WTC11 (cell line): ENCODE data around the gene FAM124A. TPM values are rescaled to one million over a fixed set of nuclear protein-coding genes. Genes with fewer than 3 reads are reported as not detected.

Experiments
- ATAC-seq: fragments of 200-7000 bp; cut with Tn5 transposase; 2 replicates; pipeline ENCODE4 v1.10.0; 2021; ENCODE audit warnings: mild to moderate bottlenecking, moderate library complexity
- CTCF ChIA-PET: fragments of 300-600 bp; sonication (Branson Sonifier 250); formaldehyde crosslinking; loops from one replicate; lab custom pipeline; 2021; ENCODE audit warnings: antibody characterized with exemption; lab: Charles Lee
- POLR2A ChIA-PET: fragments of 350-600 bp; sonication (Branson Sonifier 250); formaldehyde crosslinking; loops from one replicate; lab custom pipeline; 2021; ENCODE audit warnings: antibody characterized with exemption; lab: Charles Lee
- DNase-seq: peaks from one replicate; pipeline ENCODE4 v3.0.0; 2021; ENCODE audit warnings: low spot score
- H3K27ac Mint-ChIP-seq: 2 replicates; pipeline ENCODE4 v1.8.0; 2021; ENCODE audit warnings: mixed read lengths
- H3K27me3 Mint-ChIP-seq: 2 replicates; pipeline ENCODE4 v1.8.0; 2021; ENCODE audit warnings: low read depth, mild to moderate bottlenecking, moderate library complexity, mixed read lengths
- H3K36me3 Mint-ChIP-seq: 2 replicates; pipeline ENCODE4 v1.8.0; 2021; ENCODE audit warnings: mixed read lengths
- H3K4me1 Mint-ChIP-seq: 2 replicates; pipeline ENCODE4 v1.8.0; 2022; ENCODE audit warnings: mixed read lengths
- H3K4me3 Mint-ChIP-seq: 2 replicates; pipeline ENCODE4 v1.8.0; 2021; ENCODE audit warnings: mild to moderate bottlenecking, moderate library complexity, mixed read lengths
- H3K9me3 Mint-ChIP-seq: 2 replicates; pipeline ENCODE4 v1.8.0; 2021; ENCODE audit warnings: mixed read lengths
- CBFB ChIP-seq: sonication (generic); formaldehyde crosslinking; IDR thresholded peaks from 2 replicates; pipeline ENCODE4 v1.8.1; 2022; ENCODE audit warnings: mild to moderate bottlenecking, low read depth, missing genetic modification reagents
- CTCF ChIP-seq: fragments of 200-600 bp; IDR thresholded peaks from 2 replicates; pipeline ENCODE4 v1.8.0; 2022; ENCODE audit warnings: antibody characterized with exemption
- E2F1 ChIP-seq: sonication (generic); formaldehyde crosslinking; IDR thresholded peaks from 2 replicates; pipeline ENCODE4 v1.8.0; 2022; ENCODE audit warnings: mild to moderate bottlenecking, missing genetic modification reagents
- ETV6 ChIP-seq: sonication (generic); formaldehyde crosslinking; IDR thresholded peaks from 2 replicates; pipeline ENCODE4 v1.8.1; 2022; ENCODE audit warnings: mild to moderate bottlenecking, missing genetic modification reagents
- FOXK1 ChIP-seq: sonication (generic); formaldehyde crosslinking; IDR thresholded peaks from 2 replicates; pipeline ENCODE4 v1.8.0; 2022; ENCODE audit warnings: mild to moderate bottlenecking, moderate library complexity, missing genetic modification reagents
- FOXP1 ChIP-seq: sonication (generic); formaldehyde crosslinking; IDR thresholded peaks from 2 replicates; pipeline ENCODE4 v1.8.0; 2022; ENCODE audit warnings: missing genetic modification reagents, mild to moderate bottlenecking, moderate library complexity, borderline replicate concordance
- IRF2 ChIP-seq: sonication (generic); formaldehyde crosslinking; IDR thresholded peaks from 2 replicates; pipeline ENCODE4 v1.8.0; 2022; ENCODE audit warnings: low read depth, missing genetic modification reagents, borderline replicate concordance
- JAZF1 ChIP-seq: fragments of 250-450 bp; sonication (Bioruptor Pico); IDR thresholded peaks from 2 replicates; pipeline ENCODE4 v1.9.0; 2021; ENCODE audit warnings: moderate library complexity, mild to moderate bottlenecking, inconsistent platforms
- MAX ChIP-seq: sonication (generic); formaldehyde crosslinking; IDR thresholded peaks from 2 replicates; pipeline ENCODE4 v1.8.0; 2022; ENCODE audit warnings: mild to moderate bottlenecking, missing genetic modification reagents
- MYBL2 ChIP-seq: sonication (generic); formaldehyde crosslinking; IDR thresholded peaks from 2 replicates; pipeline ENCODE4 v1.8.1; 2023; ENCODE audit warnings: mild to moderate bottlenecking, moderate library complexity, missing genetic modification reagents
- NR2C2 ChIP-seq: sonication (generic); formaldehyde crosslinking; IDR thresholded peaks from 2 replicates; pipeline ENCODE4 v1.8.0; 2022; ENCODE audit warnings: mild to moderate bottlenecking, missing genetic modification reagents
- NR3C1 ChIP-seq: sonication (generic); formaldehyde crosslinking; conservative IDR thresholded peaks from 2 replicates; pipeline ENCODE4 v1.8.1; 2023; ENCODE audit warnings: low read depth, mild to moderate bottlenecking, missing genetic modification reagents
- SMAD4 ChIP-seq: sonication (generic); formaldehyde crosslinking; IDR thresholded peaks from 2 replicates; pipeline ENCODE4 v1.8.0; 2022; ENCODE audit warnings: mild to moderate bottlenecking, missing genetic modification reagents
- SOX15 ChIP-seq: fragments of 250-450 bp; sonication (Bioruptor Pico); IDR thresholded peaks from 2 replicates; pipeline ENCODE4 v1.9.0; 2021; ENCODE audit warnings: mild to moderate bottlenecking
- SP1 ChIP-seq: sonication (generic); formaldehyde crosslinking; conservative IDR thresholded peaks from 2 replicates; pipeline ENCODE4 v1.8.1; 2022; ENCODE audit warnings: missing genetic modification reagents
- TEAD1 ChIP-seq: sonication (generic); formaldehyde crosslinking; IDR thresholded peaks from 2 replicates; pipeline ENCODE4 v1.8.0; 2022; ENCODE audit warnings: mild to moderate bottlenecking, missing genetic modification reagents
- TEAD4 ChIP-seq: sonication (generic); formaldehyde crosslinking; IDR thresholded peaks from 2 replicates; pipeline ENCODE4 v1.8.0; 2022; ENCODE audit warnings: mild to moderate bottlenecking, missing genetic modification reagents
- ZBTB43 ChIP-seq: sonication (generic); formaldehyde crosslinking; IDR thresholded peaks from 2 replicates; pipeline ENCODE4 v1.8.1; 2023; ENCODE audit warnings: mild to moderate bottlenecking, missing genetic modification reagents
- ZNF281 ChIP-seq: sonication (generic); formaldehyde crosslinking; IDR thresholded peaks from 2 replicates; pipeline ENCODE4 v1.8.0; 2023; ENCODE audit warnings: mild to moderate bottlenecking, missing genetic modification reagents
- ZNF317 ChIP-seq: sonication (generic); formaldehyde crosslinking; IDR thresholded peaks from 2 replicates; pipeline ENCODE4 v1.8.1; 2023; ENCODE audit warnings: low read depth, mild to moderate bottlenecking, moderate library complexity, missing genetic modification reagents, borderline replicate concordance
- ZNF416 ChIP-seq: fragments of 250-450 bp; sonication (Bioruptor Pico); IDR thresholded peaks from 2 replicates; pipeline ENCODE4 v1.9.0; 2021; ENCODE audit warnings: mild to moderate bottlenecking, inconsistent platforms
- total RNA-seq: library from RNA; stranded (reverse); gene quantifications from 3 replicates; pipeline ENCODE4 v1.2.3, GENCODE V29; 2021

The FAM124A gene
- total RNA-seq, 1 experiment from 2014 or later, result 45.8 TPM

- H3K4me3 Mint-ChIP-seq, result no peak overlapping the region
- TF ChIP-seq E2F1 (CRISPR knock-in tag) (no peak), ZBTB43 (CRISPR knock-in tag) (no peak), ETV6 (CRISPR knock-in tag) (no peak), FOXP1 (no peak), FOXK1 (CRISPR knock-in tag) (no peak), MAX (CRISPR knock-in tag) (no peak)
- peaks cover 42% of the 10 kb centered on the region for H3K27me3 Mint-ChIP-seq
- no peaks in the 10 kb centered on the region for H3K36me3 Mint-ChIP-seq
- H3K9me3 Mint-ChIP-seq, result no peaks in the 10 kb centered on the region; the same call in 1 of the 2 replicates
- no peak overlapping the region for H3K27ac Mint-ChIP-seq
- 0 out of 2 replicates have a peak, but pooled peaks cover 4% of the 10 kb centered on the region for H3K4me1 Mint-ChIP-seq
- ChIA-PET POLR2A (no interaction called here), CTCF (interaction anchor here (0.9 kb wide), 1 partner anchor 93 kb away, joined by 3 read pairs; no protein-coding TSS in a partner anchor)
- DNase-seq, result no peak
- no peak for ATAC-seq
Observed at GRCh38 chr13:51193387-51193786, 28.8 kb upstream of the FAM124A start.

GRCh38 chr13:51194942-51195341 lies 27.3 kb upstream of the FAM124A start:
- CTCF ChIA-PET, result interaction anchor here (1.3 kb wide), 1 partner anchor 91 kb away, joined by 4 read pairs; no protein-coding TSS in a partner anchor
- Mint-ChIP-seq H3K27ac (no peak overlapping the region), H3K4me1 (0 out of 2 replicates have a peak, but pooled peaks cover 4% of the 10 kb centered on the region), H3K4me3 (no peak overlapping the region), H3K27me3 (peaks cover 46% of the 10 kb centered on the region), H3K36me3 (peaks cover 5% of the 10 kb centered on the region), H3K9me3 (peaks cover 5% of the 10 kb centered on the region)
- TF ChIP-seq CBFB (no peak), ZNF281 (CRISPR knock-in tag) (no peak), NR3C1 (no peak), SMAD4 (CRISPR knock-in tag) (no peak), TEAD1 (CRISPR knock-in tag) (no peak), SOX15 (CRISPR knock-in tag) (no peak), SP1 (CRISPR knock-in tag) (no peak), MYBL2 (CRISPR knock-in tag) (no peak), JAZF1 (CRISPR knock-in tag) (no peak), TEAD4 (CRISPR knock-in tag) (no peak), ZNF317 (CRISPR knock-in tag) (no peak), NR2C2 (no peak), IRF2 (no peak), CTCF (no peak), ZNF416 (CRISPR knock-in tag) (no peak)
- DNase-seq, result no peak
- ATAC-seq, result no peak
- POLR2A ChIA-PET, result no interaction called here
